Fibroblast of skin of right biceps (primary cell): Measurements from ENCODE around the gene POU6F1.

ENCODE experiments used
- DNase-seq: peaks from one replicate; pipeline ENCODE4 v3.0.0-alpha.2; 2013

POU6F1 gene

DNA sequence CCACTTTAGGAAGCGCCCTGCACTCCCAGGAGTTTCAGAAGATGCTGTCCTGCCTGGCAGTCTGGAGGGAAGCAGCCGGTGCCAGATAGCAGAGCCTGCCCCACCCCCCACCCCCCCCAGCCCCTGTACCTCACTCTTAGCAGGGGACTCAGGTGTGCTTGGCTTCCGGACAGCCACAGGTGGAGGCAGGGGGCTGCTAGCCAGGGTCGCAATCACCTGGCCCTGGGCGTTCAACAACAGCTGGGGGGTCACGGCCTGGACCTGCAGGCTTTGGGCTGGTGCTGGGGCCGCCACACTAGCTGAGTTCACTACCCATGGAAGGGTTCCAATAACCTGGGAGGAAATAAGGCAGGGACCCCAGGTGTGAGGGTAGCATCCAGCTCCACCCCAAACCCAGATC, 22.0 kb downstream of the POU6F1 start:
- DNase-seq, result no peak

GRCh38 chr12:51192284-51192671, 25.6 kb downstream of the POU6F1 start:
- no peak for DNase-seq

DNA sequence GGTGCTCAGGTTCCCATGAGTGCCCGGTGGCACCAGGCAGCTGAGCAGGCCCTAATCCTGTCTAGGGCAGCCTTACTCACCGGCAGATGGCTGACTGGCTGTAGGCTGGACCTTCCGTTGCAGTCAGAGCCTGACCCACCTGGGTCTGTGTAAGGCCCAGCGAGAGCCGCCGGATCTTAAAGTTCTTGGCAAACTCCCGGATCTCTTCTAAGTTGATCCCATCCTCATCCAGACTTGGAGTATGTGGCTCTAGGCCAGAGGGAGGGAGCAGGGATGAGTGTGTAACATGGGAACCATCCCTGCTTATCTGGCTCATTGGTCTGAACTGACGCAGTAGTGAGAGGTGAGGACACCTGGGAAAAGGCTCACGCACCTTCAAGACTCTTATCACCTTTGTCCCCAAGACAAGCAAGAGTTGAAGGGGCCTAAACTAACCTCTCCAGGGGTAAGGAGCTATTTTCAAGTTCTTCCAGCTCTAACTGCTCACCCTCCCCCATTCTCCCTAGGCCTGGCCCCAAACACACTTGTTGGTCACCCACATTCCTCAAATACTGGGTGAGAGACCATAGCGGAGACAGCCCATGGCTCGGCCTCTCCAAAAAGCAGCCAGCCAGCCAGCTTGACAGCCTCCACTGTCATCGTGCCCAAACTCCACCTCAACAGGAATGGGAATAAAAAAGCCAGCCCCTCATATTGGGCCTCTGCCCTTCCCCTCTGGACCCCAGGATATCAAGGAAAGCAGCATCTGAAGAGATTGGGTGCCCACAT, 26.2 kb downstream of the POU6F1 start:
- DNase-seq, result no peak

DNA sequence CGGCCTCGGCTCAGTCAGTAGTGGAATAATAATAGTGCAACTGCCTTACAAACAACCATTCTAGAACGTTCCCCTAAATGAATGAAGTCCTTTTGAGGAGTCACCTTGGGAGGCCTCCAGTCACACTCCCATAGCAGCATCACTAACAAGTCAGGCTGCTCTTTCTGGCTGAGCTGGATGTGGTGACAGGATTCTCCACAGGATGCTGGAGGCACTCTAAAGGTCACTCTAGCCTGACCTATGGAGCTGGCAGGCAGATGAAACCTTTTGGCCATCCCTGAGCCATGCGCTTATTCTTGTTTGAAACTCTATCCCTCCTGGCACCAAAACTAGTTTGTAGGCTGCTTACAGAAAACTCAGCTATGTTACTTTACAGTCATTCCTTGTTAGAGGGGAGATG, 27.0 kb downstream of the POU6F1 start:
- no peak for DNase-seq

DNA sequence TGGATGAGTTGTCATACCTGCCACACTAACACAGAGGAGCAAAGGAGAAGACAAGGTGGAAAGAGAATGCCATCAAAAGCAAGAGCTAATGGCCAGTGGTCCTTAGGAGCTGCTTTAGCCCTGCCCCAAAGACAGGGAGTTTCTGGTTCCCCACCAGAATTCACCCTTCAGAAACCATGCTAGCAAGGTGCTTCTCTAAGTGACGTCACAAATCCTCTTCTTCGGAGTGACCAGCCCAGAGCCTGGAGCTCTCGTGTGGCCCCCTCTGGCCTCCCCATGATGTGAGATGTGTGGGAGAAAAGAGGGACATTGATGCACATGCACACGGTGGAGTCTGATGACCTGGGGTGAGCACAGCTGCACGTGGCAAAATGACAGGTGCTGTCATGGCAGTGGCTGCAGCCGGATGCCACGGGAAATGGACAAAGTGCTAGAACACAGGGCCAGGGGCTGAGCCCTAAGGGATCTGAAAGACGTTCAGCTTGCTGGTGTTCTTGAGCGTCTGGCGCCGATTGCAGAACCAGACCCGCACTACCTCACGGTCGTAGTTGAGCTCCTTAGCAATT, 28.0 kb downstream of the POU6F1 start:
- no peak for DNase-seq

DNA sequence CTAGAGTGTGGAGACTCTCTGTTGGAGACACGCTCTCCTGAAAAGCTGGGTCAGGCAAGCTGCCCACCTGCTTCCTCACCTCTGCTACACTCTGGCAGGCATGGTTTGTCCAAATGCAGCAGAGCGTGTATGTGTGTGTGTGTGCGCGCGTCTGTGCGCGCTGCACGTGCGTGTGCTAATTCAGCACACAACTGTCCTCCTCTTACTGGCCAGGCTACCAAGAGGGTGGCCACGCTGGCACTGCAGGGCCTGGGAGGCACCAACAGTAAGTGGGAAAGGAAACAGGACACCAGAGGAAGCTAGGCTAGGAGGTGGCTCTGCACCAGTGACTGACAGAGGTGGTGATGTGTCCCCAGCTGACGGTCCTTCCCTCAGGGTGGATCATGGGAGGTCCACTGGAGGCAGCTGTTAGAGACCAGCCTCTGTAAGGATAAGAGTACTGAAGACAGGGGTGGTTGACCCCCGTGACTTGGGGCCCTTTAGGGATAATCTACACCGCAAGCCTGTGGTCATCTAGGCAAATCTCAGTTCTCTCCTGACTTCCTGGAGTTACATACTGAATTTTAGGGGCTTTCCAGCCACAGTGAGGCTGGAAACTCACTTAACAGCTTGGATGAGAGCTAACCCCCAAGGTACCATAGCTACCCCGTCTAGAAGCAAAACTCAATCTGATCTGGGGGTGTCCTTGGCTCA, 29.4 kb downstream of the POU6F1 start:
- DNase-seq, result no peak

- no peak for DNase-seq
Observed at GRCh38 chr12:51187370-51187987, 30.4 kb downstream of the POU6F1 start.

DNA sequence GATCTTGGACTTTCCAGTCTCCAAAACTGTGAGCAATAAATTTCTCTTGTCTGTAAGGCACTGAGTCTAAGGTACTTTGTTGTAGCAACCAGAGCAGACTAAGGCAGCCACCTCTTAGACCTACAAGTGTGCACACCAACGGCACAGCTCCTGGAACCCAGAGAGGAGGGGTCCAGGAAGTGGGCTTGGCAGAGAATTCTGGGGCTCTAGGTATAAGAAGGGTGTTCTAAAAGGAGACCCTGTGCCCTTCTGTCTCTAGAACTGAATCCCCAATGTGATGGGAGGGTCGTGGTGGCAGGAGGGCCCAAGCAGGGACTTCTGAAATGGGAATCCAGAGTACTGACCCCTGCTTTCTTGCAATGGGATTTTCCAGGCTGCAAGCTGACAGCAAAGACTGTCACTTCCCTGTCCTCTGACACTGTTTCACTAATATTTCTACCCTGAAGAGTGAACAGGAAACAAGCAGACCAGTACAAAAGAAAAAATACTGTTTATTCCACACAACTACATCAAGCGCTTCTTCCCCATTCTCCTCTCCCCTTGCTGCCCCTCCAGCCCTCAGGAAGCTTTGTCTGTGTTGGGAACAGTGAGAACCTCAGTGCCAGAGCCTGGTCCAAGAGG, 31.3 kb downstream of the POU6F1 start:
- no peak for DNase-seq

DNA sequence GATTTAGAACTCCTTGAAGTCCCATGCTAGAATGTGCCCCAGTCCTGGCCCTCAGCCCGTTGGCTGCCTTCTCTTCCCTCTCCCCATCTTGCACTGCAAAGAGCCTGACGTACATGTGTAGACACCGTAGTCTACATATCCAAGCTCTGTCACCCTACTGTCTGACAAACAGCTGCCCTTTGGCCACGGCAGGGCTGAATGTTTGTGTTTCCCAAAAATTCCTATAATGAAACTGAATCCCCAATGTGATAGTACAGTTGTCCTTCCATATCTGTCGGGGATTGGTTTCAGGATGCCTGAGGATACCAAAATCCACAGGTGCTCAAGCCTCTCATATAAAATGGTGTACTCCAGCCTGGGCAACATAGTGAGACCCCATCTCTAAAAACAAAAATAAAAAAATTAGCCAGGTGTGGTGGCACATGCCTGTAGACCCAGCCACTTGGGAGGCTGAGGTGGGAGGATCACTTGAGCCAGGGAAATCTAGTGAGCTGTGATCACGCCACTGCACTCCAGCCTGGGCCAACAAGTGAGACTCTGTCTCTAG, 32.6 kb downstream of the POU6F1 start:
- no peak for DNase-seq

DNA sequence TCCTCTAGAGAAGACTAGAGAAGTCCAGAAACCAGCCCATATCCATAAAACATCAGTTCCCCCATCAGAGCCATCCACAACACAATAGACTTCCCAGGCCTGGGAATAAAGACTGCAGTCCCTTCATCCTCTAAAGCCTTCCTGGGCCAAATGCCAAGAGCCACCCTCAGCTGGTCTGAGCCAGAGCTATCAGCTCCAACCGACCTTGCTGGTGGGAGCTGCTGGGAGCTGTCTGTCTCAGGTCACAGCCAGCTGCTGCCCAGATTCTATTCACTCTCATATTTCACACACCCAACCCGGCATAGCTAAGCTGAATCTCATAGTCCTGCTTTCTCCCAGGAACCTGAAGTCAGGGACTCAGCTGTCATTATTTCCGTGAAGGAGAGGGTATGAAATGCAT, 34.0 kb downstream of the POU6F1 start:
- DNase-seq, result peak; percentile 36

DNA sequence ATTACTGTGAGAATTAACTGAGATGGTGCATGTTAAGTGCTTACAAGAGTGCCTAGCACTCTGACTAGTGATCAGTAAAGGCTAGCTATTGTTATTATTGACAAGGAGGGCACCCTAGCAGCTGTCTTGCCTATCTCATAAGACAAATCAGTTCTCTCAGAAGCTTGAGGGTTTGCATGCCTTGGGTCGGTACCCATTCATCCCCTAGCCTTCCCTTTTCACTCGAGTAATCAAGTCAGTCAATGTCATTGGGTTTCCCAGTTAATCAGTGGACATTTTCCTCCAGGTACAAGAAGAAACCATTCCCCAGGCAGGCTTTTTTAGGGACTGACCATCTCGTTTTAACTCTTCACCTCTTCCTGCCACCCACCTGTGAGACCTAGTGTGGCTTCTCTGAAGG, 34.5 kb downstream of the POU6F1 start:
- DNase-seq, result no peak

- no peak for DNase-seq
Observed at GRCh38 chr12:51181558-51181957, 36.3 kb downstream of the POU6F1 start.

- no peak for DNase-seq
Observed at GRCh38 chr12:51177897-51178296, 40.0 kb downstream of the POU6F1 start.

DNA sequence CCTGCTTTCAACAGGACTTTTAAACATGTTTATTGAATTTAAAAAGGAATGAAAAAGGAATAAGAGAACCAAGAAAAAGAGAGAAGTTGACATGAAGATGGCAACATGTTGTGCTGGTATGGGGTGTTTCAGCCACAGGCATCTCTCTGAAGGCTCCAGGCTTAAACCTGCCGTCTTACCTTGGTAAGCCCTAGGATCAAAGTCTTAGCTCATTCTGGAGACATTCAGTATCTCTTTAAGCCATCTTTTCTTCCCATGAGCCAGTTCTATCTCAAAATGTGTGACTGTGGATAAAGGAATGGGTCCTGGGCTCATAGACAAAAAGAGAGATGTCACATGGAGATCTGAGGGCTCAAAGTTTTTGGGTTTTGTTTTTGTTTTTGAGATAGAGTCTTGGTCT, 43.4 kb downstream of the POU6F1 start:
- DNase-seq, result no peak

DNA sequence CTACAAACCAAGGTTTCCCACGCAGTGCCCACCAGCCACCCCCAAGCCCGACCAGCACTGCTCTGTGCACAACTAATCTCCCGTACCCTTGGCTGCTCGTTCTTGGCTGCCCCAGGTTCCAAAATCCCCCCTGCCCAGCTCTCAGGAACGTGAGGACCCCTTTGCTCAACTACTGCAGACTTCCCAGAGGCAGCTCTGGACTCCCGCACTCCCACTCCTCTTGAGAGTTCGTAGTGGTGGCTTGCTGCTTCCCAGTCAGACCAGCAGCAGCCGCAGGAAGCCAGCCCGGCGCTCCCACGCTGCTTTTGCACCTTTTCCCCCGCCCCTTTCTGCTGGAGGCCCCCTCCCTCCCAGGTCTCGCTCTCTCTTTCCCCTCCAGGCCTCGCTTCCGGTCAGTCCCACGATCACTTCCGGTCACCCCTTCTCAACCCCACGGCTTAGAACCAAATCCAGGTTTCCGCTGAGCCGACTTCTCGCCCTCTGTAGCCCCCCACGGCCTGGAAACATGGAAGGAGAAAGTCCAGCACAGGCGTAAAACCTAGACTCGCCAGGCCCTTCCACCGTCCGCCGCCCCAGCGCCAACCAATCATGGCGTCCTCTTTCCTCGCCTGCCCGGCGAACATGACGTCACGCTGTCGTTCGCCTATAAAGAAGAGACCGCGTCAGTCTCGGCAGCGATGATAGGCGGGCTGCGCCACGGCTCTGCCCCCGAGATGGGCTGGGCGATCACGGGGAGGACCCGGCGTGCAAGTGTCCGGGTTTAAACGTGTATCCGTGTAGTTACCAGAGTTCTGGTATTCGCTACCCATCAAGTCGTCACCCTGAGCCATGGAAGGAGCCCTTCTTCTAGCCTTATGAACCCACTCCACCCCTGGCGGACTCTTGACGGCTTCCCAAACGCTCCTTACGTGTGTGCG, 45.1 kb downstream of the POU6F1 start, which contains the start of gene TFCP2:
Gene TFCP2 (minus strand): TSS at position 621 of the 917 bp plus-strand sequence. CDS start 713 bp downstream, outside the sequence.
- DNase-seq, result peak; percentile 97

GRCh38 chr12:51171884-51172514, 45.9 kb downstream of the POU6F1 start:
- peak; percentile 16 for DNase-seq

DNA sequence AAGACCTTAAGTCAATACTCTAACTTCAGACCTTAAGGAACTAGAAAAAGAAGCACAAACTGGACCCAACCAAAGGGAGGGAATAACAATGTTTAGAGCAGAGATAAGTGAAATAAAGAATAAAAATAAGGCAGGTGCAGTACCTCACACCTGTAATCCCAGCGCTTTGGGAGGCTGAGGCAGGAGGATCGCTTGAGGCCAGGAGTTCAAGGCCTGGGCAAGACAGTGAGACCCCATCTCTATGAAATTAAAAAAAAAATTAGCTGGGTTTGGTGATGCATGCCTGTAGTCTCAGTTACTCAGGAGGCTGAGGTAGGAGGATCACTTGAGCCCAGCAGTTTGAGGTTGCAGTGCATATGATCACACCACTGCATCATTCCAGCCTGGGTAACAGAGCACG, 54.1 kb downstream of the POU6F1 start:
- DNase-seq, result no peak

DNA sequence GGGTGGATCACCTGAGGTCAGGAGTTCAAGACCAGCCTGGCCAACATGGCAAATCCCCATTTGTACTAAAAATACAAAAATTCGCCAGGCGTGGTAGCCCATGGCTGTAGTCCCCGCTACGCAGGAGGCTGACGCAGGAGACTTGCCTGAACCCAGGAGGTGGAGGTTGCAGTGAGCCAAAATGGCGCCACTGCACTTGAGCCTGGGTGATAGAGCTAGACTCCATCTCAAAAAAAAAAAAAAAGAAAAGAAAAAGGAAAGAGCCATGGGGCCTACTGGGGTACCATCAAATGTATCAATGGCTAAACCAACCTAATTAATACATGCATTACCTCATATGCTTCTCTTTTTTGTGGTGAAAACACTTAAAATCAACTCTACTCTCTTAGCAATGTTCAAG, 55.6 kb downstream of the POU6F1 start:
- no peak for DNase-seq

- peak; percentile 5 for DNase-seq
Observed at GRCh38 chr12:51160814-51161459, 56.9 kb downstream of the POU6F1 start.

DNA sequence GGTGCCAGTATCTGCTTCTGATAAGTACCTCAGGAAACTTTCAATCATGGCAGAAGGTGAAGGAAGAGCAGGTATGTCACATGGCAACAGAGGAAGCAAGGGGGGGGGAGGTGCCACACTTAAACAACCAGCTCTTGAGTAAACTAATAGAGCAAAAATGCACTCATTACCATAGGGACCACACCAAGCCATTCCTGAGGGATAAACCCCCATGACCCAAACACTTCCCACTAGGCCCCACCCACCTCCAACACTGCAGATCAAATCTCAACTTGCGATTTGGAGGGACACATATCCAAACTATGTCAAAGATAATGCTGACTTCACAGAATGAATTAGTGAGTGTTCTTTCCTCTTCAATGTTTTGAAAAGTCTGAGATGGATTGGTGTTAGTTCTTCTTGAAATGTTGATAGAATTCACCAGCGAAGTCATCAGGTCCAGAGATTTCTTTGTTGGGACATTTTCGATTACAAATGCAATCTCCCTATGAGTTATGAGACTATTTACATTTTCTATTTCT, 61.6 kb downstream of the POU6F1 start:
- peak; percentile 26 for DNase-seq
